ENCODE data around the gene DGAT2.
A peak's percentile ranks its signal among the peaks of the same experiment; 100 is the strongest.

DGAT2 gene

GRCh38 chr11:75813622-75814039 lies 45.1 kb downstream of the DGAT2 start:
- H3K4me3 ChIP-seq (replicated peaks; ENCODE audit: insufficient read depth, low read length): no peak overlapping the region
- no peak for DNase-seq (ENCODE audit: low read depth in 1 of 2, low spot score in 1 of 2)
- TF ChIP-seq GABPA (IDR thresholded peaks at IDR 0.05; ENCODE audit: low read depth) (no peak), POLR2AphosphoS5 (IDR thresholded peaks at IDR 0.05; ENCODE audit: low read depth) (no peak), REST (IDR thresholded peaks at IDR 0.05; ENCODE audit: insufficient replicate concordance, low read depth) (no peak), SPI1 (IDR thresholded peaks at IDR 0.05; ENCODE audit: borderline replicate concordance, low read depth) (no peak), CTCF (IDR thresholded peaks at IDR 0.05; ENCODE audit: insufficient read depth, low read length) (no peak)
- H3K27me3 ChIP-seq (ENCODE audit: insufficient read depth, poor library complexity, severe bottlenecking): no peaks in the 10 kb centered on the region
- H3K27ac ChIP-seq (replicated peaks): no peak overlapping the region; the same call in 1 of the 2 replicates

- Histone ChIP-seq H3K4me3 (replicated peaks; ENCODE audit: insufficient read depth, low read length) (peak overlapping the region; percentile 88), H3K27ac (replicated peaks) (peak overlapping the region; percentile 83), H3K27me3 (ENCODE audit: insufficient read depth, poor library complexity, severe bottlenecking) (no peaks in the 10 kb centered on the region)
- TF ChIP-seq CTCF (IDR thresholded peaks at IDR 0.05; ENCODE audit: insufficient read depth, low read length): no peak
- TF ChIP-seq POLR2AphosphoS5 (IDR thresholded peaks at IDR 0.05; ENCODE audit: low read depth): no peak
- TF ChIP-seq REST (IDR thresholded peaks at IDR 0.05; ENCODE audit: insufficient replicate concordance, low read depth): no peak
- no peak for TF ChIP-seq GABPA (IDR thresholded peaks at IDR 0.05; ENCODE audit: low read depth)
- no peak for TF ChIP-seq SPI1 (IDR thresholded peaks at IDR 0.05; ENCODE audit: borderline replicate concordance, low read depth)
- no peak for DNase-seq (ENCODE audit: low read depth in 1 of 2, low spot score in 1 of 2)
Measured at GRCh38 chr11:75814363-75814676, 45.7 kb downstream of the DGAT2 start.

- peak; percentile 98 to 99 for DNase-seq (ENCODE audit: low read depth in 1 of 2, low spot score in 1 of 2)
- Histone ChIP-seq H3K27me3 (ENCODE audit: insufficient read depth, poor library complexity, severe bottlenecking) (no peaks in the 10 kb centered on the region), H3K4me3 (replicated peaks; ENCODE audit: insufficient read depth, low read length) (peak within 1 kb of the TSS; percentile 88), H3K27ac (replicated peaks) (peak within 1 kb of the TSS; percentile 83)
- TF ChIP-seq CTCF (IDR thresholded peaks at IDR 0.05; ENCODE audit: insufficient read depth, low read length) (no peak), POLR2AphosphoS5 (IDR thresholded peaks at IDR 0.05; ENCODE audit: low read depth) (peak; percentile 67; the same call in 1 of the 2 replicates), GABPA (IDR thresholded peaks at IDR 0.05; ENCODE audit: low read depth) (peak; percentile 32; the same call in 1 of the 2 replicates), SPI1 (IDR thresholded peaks at IDR 0.05; ENCODE audit: borderline replicate concordance, low read depth) (peak; percentile 90), REST (IDR thresholded peaks at IDR 0.05; ENCODE audit: insufficient replicate concordance, low read depth) (no peak)
Measured at GRCh38 chr11:75814677-75815344, 46.2 kb downstream of the DGAT2 start, which contains the start of gene UVRAG. Gene UVRAG, plus strand, starts transcription at chr11:75815210. Its CDS starts 198 bp downstream, at chr11:75815408.

All from HL-60 (cell line).